ENCODE measurements around the gene UBE2V1. TPM values are rescaled to one million over a fixed set of nuclear protein-coding genes. Genes with fewer than 3 reads are reported as not detected.

The UBE2V1 gene
- polyA plus RNA-seq, 3 donors: 62.2 to 95.5 (median 71.1) TPM

- Histone ChIP-seq H3K27ac (ENCODE audit: low read depth in 1 of 2, low read length in 2 of 2) (no peak overlapping the region), H4K20me1 (ENCODE audit: insufficient read depth, low read length) (peaks cover 83% of the 10 kb centered on the region), H3K4me2 (replicated peaks; ENCODE audit: extremely low read depth, low read length, poor library complexity, severe bottlenecking) (no peak overlapping the region), H3K79me2 (ENCODE audit: insufficient read depth, low read length) (peaks cover 80% of the 10 kb centered on the region), H3K27me3 (ENCODE audit: control insufficient read depth in 2 of 2, insufficient read depth in 2 of 2, low read length in 2 of 2) (no peaks in the 10 kb centered on the region), H2AFZ (ENCODE audit: insufficient read depth, low read depth, low read length, poor library complexity, severe bottlenecking) (no peak overlapping the region), H3K9me3 (replicated peaks in 1 of 2; ENCODE audit: control insufficient read depth in 1 of 2, insufficient read depth in 1 of 2, low read length in 2 of 2) (no peaks in the 10 kb centered on the region), H3K9ac (ENCODE audit: insufficient read depth, low read length, poor library complexity, severe bottlenecking) (no peak overlapping the region), H3K4me1 (ENCODE audit: control insufficient read depth in 1 of 2, insufficient read depth in 2 of 2, low read length in 2 of 2) (peaks cover 25 to 28% of the 10 kb centered on the region in 2 donors), H3K4me3 (replicated peaks in 1 of 3; ENCODE audit: low read depth in 2 of 3, low read length in 3 of 3) (no peak overlapping the region), H3K36me3 (replicated peaks in 1 of 2; ENCODE audit: control insufficient read depth in 1 of 2, insufficient read depth in 2 of 2, low read length in 2 of 2) (peaks cover 27 to 58% of the 10 kb centered on the region in 2 donors)
- H3K9me3 Mint-ChIP-seq: no peaks in the 10 kb centered on the region
- intact Hi-C loops (cut with micrococcal nuclease): no loop called here
- peak overlapping the region in 3 of 7 donors; percentile 39 to 70 (median 68) for H3K27ac Mint-ChIP-seq
- DNase-seq: no peak
- H3K4me3 Mint-ChIP-seq: no peak overlapping the region
- 94% methylated on average over 2 of the region's 5 CpGs for WGBS (ENCODE audit: insufficient coverage)
- H3K36me3 Mint-ChIP-seq: peaks cover 40 to 57% of the 10 kb centered on the region in 2 donors
- H3K27me3 Mint-ChIP-seq (ENCODE audit: low read depth in 3 of 3): no peaks in the 10 kb centered on the region
- no peak for TF ChIP-seq CTCF (IDR thresholded peaks at IDR 0.05)
- peaks cover 32% of the 10 kb centered on the region for H3K4me1 Mint-ChIP-seq
These were observed 23.7 kb downstream of the UBE2V1 start for GRCh38 chr20:50089140-50089786.

DNA sequence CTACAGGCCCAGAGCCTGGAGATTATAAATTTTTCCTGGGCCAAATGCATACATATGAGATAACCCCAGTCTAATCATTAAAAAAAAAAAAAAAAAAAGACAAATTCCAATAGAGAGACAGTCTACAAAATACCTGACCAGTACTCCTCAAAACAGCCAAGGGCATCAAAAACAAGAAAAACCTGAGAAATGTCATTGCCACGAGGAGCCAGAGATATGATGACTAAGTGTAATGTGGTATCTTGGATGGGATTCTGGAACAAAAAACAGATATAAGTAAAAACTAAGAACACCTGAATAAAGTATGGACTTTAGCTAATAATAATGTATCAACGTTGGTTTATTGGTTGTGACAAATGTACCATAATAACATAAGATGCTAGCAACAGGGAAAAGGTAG lies 24.9 kb downstream of the UBE2V1 start:
- Histone ChIP-seq H3K4me2 (replicated peaks; ENCODE audit: extremely low read depth, low read length, poor library complexity, severe bottlenecking) (no peak overlapping the region), H3K4me3 (replicated peaks in 1 of 3; ENCODE audit: low read depth in 2 of 3, low read length in 3 of 3) (no peak overlapping the region), H3K36me3 (replicated peaks in 1 of 2; ENCODE audit: control insufficient read depth in 1 of 2, insufficient read depth in 2 of 2, low read length in 2 of 2) (peaks cover 28 to 61% of the 10 kb centered on the region in 2 donors), H3K4me1 (ENCODE audit: control insufficient read depth in 1 of 2, insufficient read depth in 2 of 2, low read length in 2 of 2) (peaks cover 25 to 28% of the 10 kb centered on the region in 2 donors), H3K9ac (ENCODE audit: insufficient read depth, low read length, poor library complexity, severe bottlenecking) (no peak overlapping the region), H3K27me3 (ENCODE audit: control insufficient read depth in 2 of 2, insufficient read depth in 2 of 2, low read length in 2 of 2) (no peaks in the 10 kb centered on the region), H3K27ac (ENCODE audit: low read depth in 1 of 2, low read length in 2 of 2) (peak overlapping the region in 1 of 2 donors; percentile 61), H2AFZ (ENCODE audit: insufficient read depth, low read depth, low read length, poor library complexity, severe bottlenecking) (no peak overlapping the region), H3K9me3 (replicated peaks in 1 of 2; ENCODE audit: control insufficient read depth in 1 of 2, insufficient read depth in 1 of 2, low read length in 2 of 2) (no peaks in the 10 kb centered on the region), H3K79me2 (ENCODE audit: insufficient read depth, low read length) (peaks cover 76% of the 10 kb centered on the region), H4K20me1 (ENCODE audit: insufficient read depth, low read length) (peaks cover 88% of the 10 kb centered on the region)
- intact Hi-C loops (cut with micrococcal nuclease): no loop called here
- Mint-ChIP-seq H3K4me1 (peaks cover 27% of the 10 kb centered on the region), H3K27ac (peak overlapping the region in 1 of 7 donors; percentile 90), H3K9me3 (no peaks in the 10 kb centered on the region), H3K27me3 (ENCODE audit: low read depth in 3 of 3) (no peaks in the 10 kb centered on the region), H3K4me3 (no peak overlapping the region), H3K36me3 (peaks cover 41 to 63% of the 10 kb centered on the region in 2 donors)
- no peak for TF ChIP-seq CTCF (IDR thresholded peaks at IDR 0.05)
- WGBS (ENCODE audit: insufficient coverage): no CpG with 5 or more reads among the region's 2 CpGs
- no peak for DNase-seq
